ENCODE data around the gene KLF1. TPM values are rescaled to one million over a fixed set of nuclear protein-coding genes. Genes with fewer than 3 reads are reported as not detected.
A peak's percentile ranks its signal among the peaks of the same experiment; 100 is the strongest.

KLF1 gene
- total RNA-seq, 2 donors from 2014 or later, result 0.52 to 0.89 TPM

GRCh38 chr19:12884926-12885748 is 1.9 kb downstream of the KLF1 start:
- no peaks in the 10 kb centered on the region for H3K27me3 Mint-ChIP-seq

DNA sequence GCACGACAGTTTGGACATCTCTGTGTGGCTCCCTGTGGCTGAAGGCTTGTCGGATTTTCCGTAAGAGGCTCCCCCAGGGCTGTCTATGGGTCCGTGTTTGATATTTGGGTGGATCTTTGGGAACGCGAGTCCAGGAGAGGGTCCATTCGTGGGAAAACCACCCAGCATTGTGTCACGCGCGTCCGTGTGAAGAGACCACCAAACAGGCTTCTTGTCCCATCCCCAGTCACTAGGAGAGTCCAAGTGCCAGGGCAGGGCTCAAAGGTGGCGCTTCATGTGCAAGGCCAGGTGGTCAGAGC is 2.4 kb downstream of the KLF1 start:
- peak overlapping the region; percentile 90 for H3K4me3 Mint-ChIP-seq
- H3K4me1 Mint-ChIP-seq (ENCODE audit: low read depth in 2 of 2), result peaks cover 12 to 13% of the 10 kb centered on the region in 2 donors
- H3K36me3 Mint-ChIP-seq, result no peaks in the 10 kb centered on the region
- H3K27me3 Mint-ChIP-seq, result no peaks in the 10 kb centered on the region
- no peaks in the 10 kb centered on the region for H3K9me3 Mint-ChIP-seq
- no peak for DNase-seq (ENCODE audit: low spot score)
- peak overlapping the region in 1 of 2 donors; percentile 67 for H3K27ac Mint-ChIP-seq
- ATAC-seq, result no peak

More at GRCh38 chr19:12884926-12885748, 1.9 kb downstream of the KLF1 start:
- ATAC-seq (peak; percentile 80 to 86), DNase-seq (ENCODE audit: low spot score) (peak; percentile 84)
- Mint-ChIP-seq H3K36me3 (no peaks in the 10 kb centered on the region), H3K4me3 (peak overlapping the region; percentile 90), H3K27ac (peak overlapping the region in 1 of 2 donors; percentile 67), H3K9me3 (no peaks in the 10 kb centered on the region), H3K4me1 (ENCODE audit: low read depth in 2 of 2) (peaks cover 12 to 13% of the 10 kb centered on the region in 2 donors)

DNA sequence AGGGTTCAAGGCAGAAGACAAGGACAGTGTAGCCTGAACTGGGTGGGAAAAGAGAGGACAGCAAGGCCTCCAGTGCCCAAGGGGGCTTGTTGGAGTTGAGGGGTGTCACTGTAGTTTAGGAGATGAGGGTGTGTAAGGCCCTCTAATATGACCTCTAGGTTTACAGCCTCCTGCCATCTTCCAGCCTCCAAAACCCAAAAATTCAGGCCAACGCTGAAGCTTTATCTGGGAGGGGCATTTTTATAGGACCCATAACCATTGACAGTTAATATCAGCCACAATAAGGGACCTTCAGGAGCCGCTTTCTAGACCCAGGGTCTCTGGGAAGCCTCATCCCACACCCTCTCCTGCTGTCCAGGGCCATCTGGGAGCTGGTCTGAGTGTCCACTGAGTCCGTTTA is 2.8 kb downstream of the KLF1 start:
- no peaks in the 10 kb centered on the region for H3K27me3 Mint-ChIP-seq
- DNase-seq (ENCODE audit: low spot score), result no peak

DNA sequence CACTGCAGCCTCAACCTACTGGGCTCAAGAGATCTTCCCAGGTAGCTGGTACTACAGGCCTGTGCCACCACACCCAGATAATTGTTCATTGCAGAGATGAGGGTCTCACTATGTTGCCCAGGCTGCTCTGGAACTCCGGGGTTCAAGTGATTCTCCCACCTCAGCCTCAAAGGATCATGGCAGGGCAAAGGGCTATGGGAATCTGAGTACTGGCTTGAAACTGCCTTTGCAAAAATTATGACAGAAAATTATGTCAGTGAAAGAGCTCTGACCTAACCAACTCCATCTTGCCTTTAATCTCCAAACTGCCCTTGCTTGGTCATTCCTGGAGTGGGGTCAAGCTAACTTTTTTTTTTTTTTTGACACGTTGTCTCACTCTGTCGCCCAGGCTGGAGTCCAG is 4.4 kb downstream of the KLF1 start:
- peak overlapping the region; percentile 83 for H3K4me3 Mint-ChIP-seq
- no peaks in the 10 kb centered on the region for H3K9me3 Mint-ChIP-seq
- DNase-seq (ENCODE audit: low spot score), result no peak
- no peak for ATAC-seq
- peak overlapping the region in 1 of 2 donors; percentile 63 for H3K27ac Mint-ChIP-seq
- H3K36me3 Mint-ChIP-seq, result no peaks in the 10 kb centered on the region
- no peaks in the 10 kb centered on the region for H3K27me3 Mint-ChIP-seq
- H3K4me1 Mint-ChIP-seq (ENCODE audit: low read depth in 2 of 2), result peaks cover 12 to 15% of the 10 kb centered on the region in 2 donors

More for the DNA sequence above, 2.8 kb downstream of the KLF1 start:
- no peaks in the 10 kb centered on the region for H3K36me3 Mint-ChIP-seq
- H3K9me3 Mint-ChIP-seq, result no peaks in the 10 kb centered on the region
- peak overlapping the region; percentile 27 for H3K4me3 Mint-ChIP-seq
- H3K4me1 Mint-ChIP-seq (ENCODE audit: low read depth in 2 of 2), result peaks cover 12 to 13% of the 10 kb centered on the region in 2 donors
- ATAC-seq, result no peak
- no peak overlapping the region for H3K27ac Mint-ChIP-seq

DNA sequence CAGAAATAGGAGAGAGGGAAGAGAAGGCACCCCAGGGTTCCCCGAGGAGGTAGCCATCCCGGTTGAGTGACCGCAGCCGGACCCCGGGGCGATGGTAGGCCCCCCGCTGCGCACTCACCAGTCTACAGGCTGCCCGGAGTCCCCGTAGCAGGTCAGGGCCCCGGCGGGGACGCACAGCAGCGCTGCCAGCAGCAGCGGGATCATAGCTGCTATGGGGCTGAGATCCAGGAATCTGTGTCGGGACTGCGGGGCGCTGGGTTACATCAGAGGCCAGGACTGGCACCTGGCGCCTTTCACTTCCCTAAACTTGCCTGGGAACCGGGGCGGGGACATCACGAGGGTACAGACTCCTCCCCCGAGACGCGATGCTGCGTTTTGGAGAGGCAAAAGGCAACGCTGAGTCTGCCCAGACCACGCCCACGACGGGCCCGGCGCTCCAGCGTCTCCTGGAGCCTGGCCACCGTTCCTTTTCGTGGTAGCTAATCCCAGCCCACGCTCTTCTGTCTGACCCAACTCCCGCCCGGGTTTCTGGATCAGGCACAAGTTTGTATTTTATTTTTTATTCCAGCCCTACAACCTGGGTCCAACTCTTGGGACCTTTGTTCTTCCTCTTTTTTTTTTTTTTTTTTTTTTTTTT is 5.7 kb downstream of the KLF1 start, which contains the start of gene DNASE2:
DNASE2 (minus strand) TSS at position 278 of the 637 bp plus-strand sequence; CDS start at position 204, 74 bp downstream.
- peak within 1 kb of the TSS; percentile 63 to 78 for H3K27ac Mint-ChIP-seq
- DNase-seq (ENCODE audit: low spot score) (peak; percentile 90), ATAC-seq (peak; percentile 89 to 93)
- peak within 1 kb of the TSS; percentile 83 for H3K4me3 Mint-ChIP-seq
- H3K27me3 Mint-ChIP-seq, result no peaks in the 10 kb centered on the region
- peaks cover 12 to 15% of the 10 kb centered on the region in 2 donors for H3K4me1 Mint-ChIP-seq (ENCODE audit: low read depth in 2 of 2)
- H3K36me3 Mint-ChIP-seq, result no peaks in the 10 kb centered on the region
- H3K9me3 Mint-ChIP-seq, result no peaks in the 10 kb centered on the region

GRCh38 chr19:12880551-12881171 is 6.3 kb downstream of the KLF1 start:
- peaks cover 12 to 15% of the 10 kb centered on the region in 2 donors for H3K4me1 Mint-ChIP-seq (ENCODE audit: low read depth in 2 of 2)
- no peaks in the 10 kb centered on the region for H3K36me3 Mint-ChIP-seq
- H3K27ac Mint-ChIP-seq, result peak overlapping the region; percentile 63 to 78
- DNase-seq (ENCODE audit: low spot score), result no peak
- H3K9me3 Mint-ChIP-seq, result no peaks in the 10 kb centered on the region
- H3K4me3 Mint-ChIP-seq, result peak overlapping the region; percentile 83
- ATAC-seq, result peak; percentile 3 to 34
- H3K27me3 Mint-ChIP-seq, result no peaks in the 10 kb centered on the region

DNA sequence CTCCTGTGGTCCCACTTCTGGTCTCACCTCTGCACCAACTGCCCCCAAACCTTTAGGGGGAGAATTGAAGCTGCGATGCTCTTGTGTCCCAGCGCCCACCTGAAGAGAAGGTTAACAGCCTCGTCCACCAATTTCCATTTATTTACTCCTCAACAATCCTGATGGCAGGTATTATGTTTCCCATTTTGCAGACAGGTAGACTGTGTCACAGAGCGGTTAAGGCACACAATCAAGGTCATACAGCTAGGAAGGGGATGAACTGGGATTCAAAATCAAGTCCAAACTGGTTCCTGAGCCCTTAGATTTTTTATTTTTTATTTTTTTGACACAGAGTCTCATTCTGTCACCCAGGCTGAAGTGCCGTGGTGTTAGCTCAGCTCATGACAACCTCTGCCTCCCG is 11.9 kb downstream of the KLF1 start:
- Mint-ChIP-seq H3K9me3 (no peaks in the 10 kb centered on the region), H3K27ac (no peak overlapping the region), H3K36me3 (no peaks in the 10 kb centered on the region), H3K4me3 (no peak overlapping the region), H3K27me3 (no peaks in the 10 kb centered on the region), H3K4me1 (ENCODE audit: low read depth in 2 of 2) (peaks cover 0 to 16% of the 10 kb centered on the region in 2 donors)
- ATAC-seq (no peak), DNase-seq (ENCODE audit: low spot score) (no peak)

- Mint-ChIP-seq H3K4me3 (no peak overlapping the region), H3K9me3 (no peaks in the 10 kb centered on the region), H3K4me1 (ENCODE audit: low read depth in 2 of 2) (peaks cover 0 to 16% of the 10 kb centered on the region in 2 donors), H3K27ac (no peak overlapping the region), H3K27me3 (no peaks in the 10 kb centered on the region), H3K36me3 (no peaks in the 10 kb centered on the region)
- peak; percentile 56 for DNase-seq (ENCODE audit: low spot score)
- no peak for ATAC-seq
Observed at GRCh38 chr19:12873891-12874745, 12.9 kb downstream of the KLF1 start.

GRCh38 chr19:12872941-12873890 is 13.8 kb downstream of the KLF1 start:
- peaks cover 0 to 16% of the 10 kb centered on the region in 2 donors for H3K4me1 Mint-ChIP-seq (ENCODE audit: low read depth in 2 of 2)
- no peak overlapping the region for H3K4me3 Mint-ChIP-seq
- H3K27me3 Mint-ChIP-seq, result no peaks in the 10 kb centered on the region
- ATAC-seq (peak; percentile 59 to 91), DNase-seq (ENCODE audit: low spot score) (peak; percentile 67)
- H3K27ac Mint-ChIP-seq, result no peak overlapping the region
- H3K9me3 Mint-ChIP-seq, result no peaks in the 10 kb centered on the region
- no peaks in the 10 kb centered on the region for H3K36me3 Mint-ChIP-seq

- Mint-ChIP-seq H3K4me3 (no peak overlapping the region), H3K4me1 (ENCODE audit: low read depth in 2 of 2) (peaks cover under 1 to 16% of the 10 kb centered on the region in 2 donors), H3K27ac (no peak overlapping the region), H3K27me3 (no peaks in the 10 kb centered on the region), H3K9me3 (no peaks in the 10 kb centered on the region), H3K36me3 (no peaks in the 10 kb centered on the region)
- no peak for DNase-seq (ENCODE audit: low spot score)
- ATAC-seq, result no peak
Observed at GRCh38 chr19:12872255-12872654, 14.7 kb downstream of the KLF1 start.

DNA sequence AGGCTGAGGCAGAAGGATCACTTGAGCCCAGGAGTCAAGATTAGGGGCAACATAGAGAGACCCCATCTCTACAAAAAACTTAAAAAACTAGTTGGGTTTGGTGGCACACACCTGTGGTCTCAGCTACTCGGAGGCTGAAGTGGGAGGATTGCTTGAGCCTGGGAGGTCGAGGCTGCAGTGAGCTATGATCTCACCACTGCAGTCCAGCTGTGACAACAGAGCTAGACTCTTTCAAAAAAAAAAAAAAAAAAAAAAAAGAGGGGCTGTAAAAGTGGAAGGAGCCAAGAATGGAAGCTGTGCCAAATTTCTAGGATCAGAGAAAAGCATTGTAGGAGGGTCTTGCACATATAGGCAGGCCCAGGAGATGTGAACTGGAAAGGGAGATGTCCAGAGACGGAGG is 15.3 kb downstream of the KLF1 start:
- Mint-ChIP-seq H3K9me3 (no peaks in the 10 kb centered on the region), H3K36me3 (no peaks in the 10 kb centered on the region), H3K4me3 (no peak overlapping the region), H3K4me1 (ENCODE audit: low read depth in 2 of 2) (peaks cover 6 to 20% of the 10 kb centered on the region in 2 donors), H3K27me3 (no peaks in the 10 kb centered on the region), H3K27ac (no peak overlapping the region)
- ATAC-seq (no peak), DNase-seq (ENCODE audit: low spot score) (peak; percentile 31)

DNA sequence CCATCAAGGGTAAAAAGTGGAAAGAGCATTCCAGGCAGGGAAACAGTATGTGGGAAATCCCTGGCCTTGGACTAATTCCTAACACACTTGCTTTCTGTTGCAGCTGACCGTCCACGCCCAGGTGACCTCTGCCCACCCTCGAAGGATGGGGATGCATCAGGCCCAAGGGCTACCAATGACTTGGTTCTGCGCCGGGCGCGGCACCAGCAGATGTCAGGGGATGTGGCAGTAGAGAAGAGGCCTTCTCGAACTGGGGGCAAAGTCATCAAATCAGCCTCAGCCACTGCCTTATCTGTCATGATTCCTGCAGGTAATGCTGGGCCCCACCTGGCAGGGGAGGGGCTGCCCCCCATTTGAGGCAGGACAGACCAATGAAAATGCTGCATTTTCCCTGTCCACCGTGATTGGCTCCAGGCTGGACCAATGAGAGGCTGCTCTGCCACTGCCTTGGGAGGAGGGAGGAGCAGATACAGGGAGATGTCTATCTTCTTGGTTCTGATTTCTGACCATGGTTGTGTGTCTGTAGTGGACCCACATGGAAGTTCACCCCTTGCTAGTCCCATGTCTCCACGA is 18.4 kb downstream of the KLF1 start:
- ATAC-seq, result no peak
- Mint-ChIP-seq H3K27ac (no peak overlapping the region), H3K9me3 (no peaks in the 10 kb centered on the region), H3K27me3 (peaks cover 0 to 2% of the 10 kb centered on the region in 2 donors), H3K36me3 (no peaks in the 10 kb centered on the region), H3K4me1 (ENCODE audit: low read depth in 2 of 2) (peaks cover 8 to 22% of the 10 kb centered on the region in 2 donors), H3K4me3 (no peak overlapping the region)
- DNase-seq (ENCODE audit: low spot score), result peak; percentile 49

Data from natural killer cell treated with Interleukin-12 subunit alpha and Interleukin-12 subunit beta and Interleukin-15 and Interleukin-18, amount 100 ng/mL, for 72 hours (primary cell).